ENCODE measurements around the gene ATAD5.
"Not testable (repeated sequence)": the region's sequence is repeated elsewhere in the genome, so short reads cannot be mapped to it uniquely, and the experiment has no call there.

The ATAD5 gene

GRCh38 chr17:30824356-30825145 is 7.2 kb upstream of the ATAD5 start, which contains the start of gene CRLF3:
CRLF3 (minus strand) TSS chr17:30824692; CDS start chr17:30824651, 41 bp downstream.
- peak; percentile 93 for DNase-seq

DNA sequence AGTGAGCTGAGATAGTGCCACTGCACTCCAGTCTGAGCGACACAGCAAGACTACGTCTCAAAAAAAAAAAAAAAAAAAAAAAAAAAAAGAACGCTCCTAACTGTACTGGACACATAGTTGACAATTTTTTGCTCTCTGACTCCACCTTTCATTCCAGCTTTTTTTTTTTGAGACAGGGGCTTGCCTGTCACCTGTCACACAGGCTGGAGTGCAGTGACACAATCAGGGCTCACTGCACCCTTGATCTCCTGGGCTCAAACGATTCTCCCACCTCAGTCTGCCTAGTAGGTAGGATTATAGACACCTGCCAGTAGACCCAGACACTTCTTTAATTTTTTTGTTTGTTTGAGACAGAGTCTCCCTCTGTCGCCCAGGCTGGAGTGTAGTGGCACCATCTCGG is 4.7 kb upstream of the ATAD5 start:
- DNase-seq = no peak

- DNase-seq = no peak
Observed at GRCh38 chr17:30829022-30829421, 2.7 kb upstream of the ATAD5 start.

DNA sequence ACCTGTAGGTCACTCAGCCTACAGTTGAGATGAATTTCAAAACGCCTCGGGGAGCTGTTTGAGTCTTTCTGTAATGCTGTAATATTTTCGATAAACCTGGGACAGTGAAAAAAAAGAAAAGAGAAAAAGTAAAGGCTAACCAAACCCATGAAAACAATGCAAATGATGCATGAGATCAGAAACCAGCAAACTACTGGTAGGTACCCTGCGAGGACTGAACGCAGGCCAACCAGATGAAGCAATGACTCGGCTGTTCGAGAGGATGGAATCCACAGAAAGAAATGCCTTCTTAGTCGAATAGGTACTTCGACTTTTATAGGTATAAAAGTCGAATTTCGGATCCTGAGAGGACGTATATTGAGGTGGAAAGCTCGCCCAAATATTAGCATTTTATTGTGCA is 509 bp upstream of the ATAD5 start:
- DNase-seq = no peak

GRCh38 chr17:30832438-30833124 is 815 bp downstream of the ATAD5 start:
- no peak for DNase-seq

DNA sequence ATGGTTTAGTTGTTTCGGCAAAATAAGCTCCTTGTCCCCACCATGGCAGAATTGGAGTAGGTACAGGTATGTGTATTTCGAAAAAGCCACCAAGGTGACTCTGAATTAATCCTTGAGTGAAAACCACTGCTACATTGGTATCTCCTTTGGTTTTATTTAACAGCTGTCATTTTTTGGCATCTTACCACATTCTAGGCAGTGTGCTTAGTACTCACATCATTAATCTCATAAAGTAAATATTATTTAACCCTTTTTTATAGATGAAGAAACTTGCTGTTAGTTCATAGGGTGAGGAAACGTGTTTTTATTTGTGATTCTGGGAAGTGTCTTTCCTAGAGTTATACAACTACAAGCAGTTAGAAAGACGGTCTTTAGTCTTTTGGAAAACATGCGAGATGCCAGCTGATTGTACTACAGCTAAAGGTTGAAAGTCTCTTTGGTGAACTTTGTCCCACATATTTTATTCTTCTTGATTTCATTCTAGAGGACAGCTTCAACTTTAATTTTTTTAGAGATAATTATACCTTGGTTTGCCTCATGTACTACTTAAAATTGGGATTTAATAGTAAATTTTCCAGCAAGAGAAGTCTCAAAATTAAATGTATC is 6.5 kb downstream of the ATAD5 start:
- DNase-seq = no peak

DNA sequence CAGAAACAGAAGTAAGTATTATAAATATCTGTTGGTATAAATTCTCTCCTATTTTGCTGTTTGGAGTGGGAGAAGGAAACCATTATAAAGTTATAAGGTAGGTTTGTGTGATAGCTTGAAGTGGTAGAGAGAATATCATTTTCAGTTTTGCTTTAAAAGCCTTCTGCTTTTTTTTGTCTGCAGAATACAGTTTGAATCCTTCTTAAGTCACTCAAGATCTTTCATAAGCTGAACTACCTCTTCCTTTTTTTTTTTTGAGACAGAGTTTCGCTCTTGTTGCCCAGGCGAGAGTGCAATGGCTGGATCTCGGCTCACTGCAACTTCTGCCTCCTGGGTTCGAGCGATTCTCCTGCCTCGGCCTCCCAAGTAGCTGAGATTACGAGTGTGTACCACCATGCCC is 9.0 kb downstream of the ATAD5 start:
- no peak for DNase-seq

GRCh38 chr17:30848021-30848420 is 16.3 kb downstream of the ATAD5 start:
- DNase-seq = no peak

DNA sequence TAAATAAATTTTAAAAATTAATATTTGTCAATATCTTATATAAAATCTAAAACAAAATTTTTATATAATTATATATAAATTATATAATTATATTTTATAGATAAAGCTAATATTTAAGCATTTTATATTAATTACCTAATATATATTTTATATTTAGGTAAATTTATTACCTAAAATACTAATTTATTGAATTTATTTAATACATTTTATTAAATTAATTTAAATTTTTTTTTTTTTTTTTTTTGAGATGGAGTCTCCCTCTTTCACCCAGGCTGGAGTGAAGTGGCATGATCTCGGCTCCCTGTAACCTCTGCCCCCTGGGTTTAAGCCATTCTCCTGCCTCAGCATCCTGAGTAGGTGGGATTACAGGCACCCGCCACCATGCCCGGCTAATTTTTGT is 22.4 kb downstream of the ATAD5 start:
- DNase-seq = no peak

DNA sequence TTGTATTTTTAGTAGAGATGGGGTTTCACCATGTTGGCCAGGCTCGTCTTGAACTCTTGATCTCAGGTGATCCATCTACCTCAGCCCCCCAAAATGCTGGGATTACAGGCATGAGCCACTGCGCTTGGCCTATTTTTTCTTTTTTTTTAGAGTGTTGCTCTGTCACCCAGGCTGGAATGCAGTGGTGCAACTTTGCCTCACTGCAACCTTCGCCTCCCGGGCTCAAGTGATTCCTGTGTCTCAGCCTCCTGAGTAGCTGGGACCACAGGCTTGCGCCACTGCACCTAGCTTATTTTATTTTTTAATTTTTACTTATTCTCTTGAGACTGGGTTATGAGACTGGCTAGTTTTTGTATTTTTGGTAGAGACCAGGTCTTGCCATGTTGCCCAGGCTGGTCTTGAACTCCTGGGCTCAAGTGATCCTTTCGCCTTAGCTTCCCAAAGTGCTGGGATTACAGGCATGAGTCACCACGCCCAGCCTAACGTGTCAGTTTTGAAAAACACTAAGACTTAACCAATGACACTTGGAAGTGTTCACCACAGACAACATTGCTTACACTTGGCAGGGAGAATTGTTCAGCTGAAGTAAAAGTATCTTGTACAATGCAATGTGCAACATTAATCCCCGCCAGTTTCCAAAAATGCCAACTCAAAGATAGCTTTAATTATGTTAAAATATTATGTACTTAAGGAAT is 26.9 kb downstream of the ATAD5 start:
- no peak for DNase-seq

DNA sequence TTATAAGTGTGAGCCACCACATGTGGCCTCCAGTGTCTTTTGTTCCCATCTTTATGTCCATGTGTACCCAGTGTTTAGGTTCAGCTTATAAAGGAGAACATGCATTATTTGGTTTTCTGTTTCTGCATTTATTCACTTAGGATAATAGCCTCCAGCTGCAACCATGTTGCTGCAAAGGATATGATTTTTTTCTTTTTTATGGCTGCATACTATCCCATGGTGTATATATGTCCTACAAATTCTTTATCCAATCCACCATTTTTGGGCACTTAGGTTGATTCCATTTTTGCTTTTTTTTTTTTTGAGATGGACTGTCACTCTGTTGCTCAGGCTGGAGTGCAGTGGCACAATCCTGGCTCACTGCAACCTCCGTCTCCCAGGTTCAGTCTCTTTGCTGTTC is 32.9 kb downstream of the ATAD5 start:
- DNase-seq = no peak

GRCh38 chr17:30869005-30869404 is 37.2 kb downstream of the ATAD5 start:
- no peak for DNase-seq

- no peak for DNase-seq
Observed at GRCh38 chr17:30886187-30886586, 54.4 kb downstream of the ATAD5 start.

DNA sequence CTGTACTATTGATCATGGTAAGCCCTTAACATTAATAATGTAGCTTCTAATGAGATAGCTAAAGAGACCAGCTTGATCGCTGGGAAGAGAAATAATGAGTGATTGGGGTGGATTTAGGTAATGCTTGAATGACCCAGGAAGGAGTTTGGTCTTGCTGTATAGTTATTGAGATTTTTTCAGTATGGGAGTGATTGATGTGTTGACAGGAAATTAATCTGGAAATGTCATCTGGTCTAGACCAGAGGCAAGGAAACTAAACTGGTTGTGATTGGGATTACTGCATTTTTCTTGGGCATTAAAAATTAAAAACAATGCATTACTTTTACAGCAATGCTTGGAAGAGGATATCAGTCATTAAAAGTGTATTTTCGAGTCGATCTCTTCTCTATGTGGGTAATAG is 62.5 kb downstream of the ATAD5 start:
- no peak for DNase-seq

GRCh38 chr17:30897311-30897710 is 65.5 kb downstream of the ATAD5 start:
- no peak for DNase-seq

GRCh38 chr17:30905742-30906100 is 74.0 kb downstream of the ATAD5 start:
- DNase-seq = no peak

DNA sequence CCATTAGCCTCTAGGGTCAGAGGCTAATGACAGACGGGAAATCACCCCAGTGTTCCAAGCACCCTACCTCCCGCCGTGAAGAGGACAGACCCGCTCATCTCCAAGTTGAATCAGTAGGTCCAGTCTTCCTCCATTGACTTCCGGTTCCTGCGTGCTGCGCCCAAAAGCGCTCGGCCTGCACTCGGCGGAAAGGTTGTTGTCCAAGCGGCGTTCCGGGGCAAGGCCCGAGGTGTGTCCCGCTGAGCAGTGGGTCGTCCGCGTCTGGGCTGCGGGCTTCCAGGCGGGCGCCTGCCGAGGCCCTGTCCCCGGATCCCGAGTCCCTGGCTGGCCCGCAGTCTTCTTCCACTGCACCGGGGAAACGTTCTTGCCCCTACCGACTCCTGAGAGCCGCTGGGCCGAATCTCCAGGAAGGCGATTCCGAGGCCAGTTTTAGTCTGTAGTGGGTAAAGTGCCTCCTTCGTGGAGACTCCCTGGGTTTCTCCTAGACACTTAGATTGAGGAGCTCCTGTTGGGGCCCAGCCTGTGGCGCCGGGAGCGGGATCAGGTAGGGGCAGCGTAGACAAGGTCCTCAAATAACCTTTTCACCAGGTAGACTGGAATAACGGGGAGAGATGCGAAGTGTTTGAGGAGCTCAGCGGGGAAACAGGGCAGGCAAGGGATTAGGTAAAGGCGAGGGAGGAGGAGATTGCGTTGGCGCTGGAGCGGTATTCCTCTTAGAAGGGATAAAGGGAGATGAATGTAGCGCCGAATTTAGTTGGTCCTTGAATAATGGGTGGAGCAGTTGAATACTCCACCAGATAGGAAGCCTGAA is 74.5 kb downstream of the ATAD5 start, which contains the start of gene TEFM:
Gene TEFM, minus strand, starts transcription at position 138 of the 811 bp plus-strand sequence. Its CDS starts 40 bp downstream, at position 98.
- DNase-seq = peak; percentile 87

- no peak for DNase-seq
Observed at GRCh38 chr17:30908717-30909420, 77.1 kb downstream of the ATAD5 start.

GRCh38 chr17:30910151-30910550 is 78.4 kb downstream of the ATAD5 start:
- DNase-seq = not testable (repeated sequence)

DNA sequence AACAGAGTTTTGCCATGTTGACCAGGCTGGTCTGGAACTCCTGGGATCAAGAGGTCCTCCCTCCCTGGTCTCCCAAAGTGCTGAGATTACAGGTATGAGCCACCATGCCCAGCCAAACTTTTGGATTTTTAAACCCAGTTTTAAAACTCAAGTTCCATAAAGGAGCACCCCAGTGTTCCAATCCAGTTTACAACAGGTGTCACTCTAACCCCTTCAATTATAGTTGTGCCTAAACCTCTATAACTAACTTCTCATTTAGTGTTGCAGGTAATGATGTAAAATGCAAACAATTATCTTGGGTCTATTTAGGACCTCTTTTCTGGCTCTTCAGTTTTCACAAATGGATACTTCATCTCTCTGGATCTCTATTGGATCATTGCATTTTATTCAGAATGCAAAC is 82.2 kb downstream of the ATAD5 start:
- DNase-seq = no peak

- DNase-seq = no peak
Observed at GRCh38 chr17:30915833-30916611, 84.3 kb downstream of the ATAD5 start.

Measured in NCI-H1436 (cell line).